ENCODE measurements around the gene AREL1. TPM values are rescaled to one million over a fixed set of nuclear protein-coding genes. Genes with fewer than 3 reads are reported as not detected.

Gene AREL1
- total and polyA plus RNA-seq, 2 of the 8 experiments (the other 6 are each of a cell fraction or from before 2014, with no cell fraction given): 31.4 to 49.1 TPM

DNA sequence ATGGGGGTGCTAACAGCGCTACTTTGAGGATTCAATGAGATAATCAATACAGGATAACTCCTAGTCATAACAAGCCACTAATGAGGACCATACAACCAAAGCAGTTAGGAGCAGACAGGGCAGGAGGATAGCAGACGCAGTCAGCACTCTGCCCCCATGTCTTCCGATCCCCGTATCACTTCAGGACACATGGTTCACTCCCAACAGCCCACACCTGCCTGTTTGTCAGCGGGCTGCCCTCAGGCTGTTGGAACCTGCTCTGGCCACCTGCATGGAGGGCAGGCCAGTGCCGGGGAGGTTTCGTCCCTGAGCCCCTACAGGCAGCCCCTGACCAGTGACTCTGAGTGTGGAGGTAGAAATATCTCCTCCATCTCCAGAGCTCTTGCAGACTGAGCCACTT, 63.7 kb downstream of the AREL1 start:
- H2AFZ ChIP-seq (ENCODE audit: low read length): no peak overlapping the region
- H3K4ac ChIP-seq (replicated peaks; ENCODE audit: insufficient read length, low read depth, low read length): no peak overlapping the region
- no peaks in the 10 kb centered on the region for H3K36me3 ChIP-seq (ENCODE audit: control insufficient read depth in 2 of 4, insufficient read depth in 4 of 4, low read length in 3 of 4)
- no peak overlapping the region for H3K9ac ChIP-seq (replicated peaks in 1 of 4; ENCODE audit: extremely low read depth in 1 of 4, low read depth in 3 of 4, low read length in 3 of 4)
- H4K91ac ChIP-seq (replicated peaks; ENCODE audit: insufficient read length, low read length): no peak overlapping the region
- H2BK20ac ChIP-seq (ENCODE audit: low read length): no peak overlapping the region
- no peak for FAIRE-seq
- H3K23ac ChIP-seq (ENCODE audit: insufficient read length): no peak overlapping the region
- DNase-seq (ENCODE audit: low read depth in 1 of 2, low spot score in 2 of 2): no peak
- no peak overlapping the region for H3K14ac ChIP-seq (ENCODE audit: insufficient read length)
- H4K5ac ChIP-seq (ENCODE audit: insufficient read length, low read depth, low read length): no peak overlapping the region
- 86% methylated on average over 7 of the region's 7 CpGs; no CpG with 5 or more reads in 1 of the 2 experiments for WGBS, 2 experiments (ENCODE audit: extremely low coverage in 1 of 2, insufficient coverage in 1 of 2, insufficient read length in 1 of 2, insufficient replicate concordance in 2 of 2, low coverage in 1 of 2, low lambda C conversion rate in 2 of 2, missing lambda C conversion rate in 1 of 2)
- no peak overlapping the region for H4K8ac ChIP-seq (ENCODE audit: extremely low read depth, insufficient read depth, low read length)
- ChIA-PET POLR2A (ENCODE audit: partially characterized antibody) (interaction anchor here (1.0 to 5.5 kb wide), 5 partner anchors 11 to 34 kb away, joined by 3 to 26 read pairs (median 3); no protein-coding TSS in a partner anchor), CTCF (ENCODE audit: partially characterized antibody) (interaction anchor here (1.5 to 8.7 kb wide), 4 partner anchors 9 to 120 kb away, joined by 4 to 87 read pairs (median 12); partner anchors contain the start of gene LTBP2)
- no peak overlapping the region for H3K56ac ChIP-seq (replicated peaks; ENCODE audit: insufficient read length, low read depth, low read length)
- H2BK5ac ChIP-seq (ENCODE audit: low read depth, low read length): no peak overlapping the region
- H3K79me2 ChIP-seq (ENCODE audit: control insufficient read depth in 1 of 2, insufficient read depth in 2 of 2, low read length in 2 of 2): no peaks in the 10 kb centered on the region
- no peak overlapping the region for H3K4me3 ChIP-seq (ENCODE audit: extremely low read depth in 1 of 4, insufficient read depth in 2 of 4, low read depth in 3 of 4, low read length in 4 of 4)
- no peaks in the 10 kb centered on the region for H3K79me1 ChIP-seq (ENCODE audit: low read depth, low read length)
- H2BK120ac ChIP-seq (replicated peaks; ENCODE audit: low read depth, low read length): no peak overlapping the region
- H2BK15ac ChIP-seq (ENCODE audit: low read length): no peak overlapping the region
- H3K4me2 ChIP-seq (ENCODE audit: insufficient read depth in 1 of 2, low read depth in 2 of 2, low read length in 2 of 2): no peak overlapping the region
- H3K4me1 ChIP-seq (replicated peaks in 1 of 4; ENCODE audit: control insufficient read depth in 3 of 4, insufficient read depth in 4 of 4, low read length in 3 of 4): peaks cover 0 to 11% (median 4%) of the 10 kb centered on the region in 4 experiments; a peak in 5 of 7 replicates
- H3K27ac ChIP-seq (ENCODE audit: low read depth, low read length): no peak overlapping the region
- H3K27me3 ChIP-seq (replicated peaks in 1 of 4; ENCODE audit: control insufficient read depth in 3 of 4, extremely low read depth in 1 of 4, insufficient read depth in 3 of 4, low read length in 3 of 4): no peaks in the 10 kb centered on the region
- no peak for TF ChIP-seq JUND (IDR thresholded peaks at IDR 0.05; ENCODE audit: low read length)
- TF ChIP-seq, protein P1, sequence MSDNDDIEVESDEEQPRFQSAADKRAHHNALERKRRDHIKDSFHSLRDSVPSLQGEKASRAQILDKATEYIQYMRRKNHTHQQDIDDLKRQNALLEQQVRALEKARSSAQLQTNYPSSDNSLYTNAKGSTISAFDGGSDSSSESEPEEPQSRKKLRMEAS (IDR thresholded peaks at IDR 0.05): 0 out of 2 replicates have a peak, but pooled peaks have one; percentile 10
- TF ChIP-seq CTCF (IDR thresholded peaks at IDR 0.05; ENCODE audit: control extremely low read depth in 1 of 3, insufficient read depth in 1 of 3, low read depth in 1 of 3, low read length in 3 of 3): peak in 1 of 3 experiments; percentile 22; a peak in 1 of 4 replicates
- no peaks in the 10 kb centered on the region for H3K9me3 ChIP-seq (ENCODE audit: insufficient read depth in 2 of 2, low read depth in 1 of 2, low read length in 1 of 2)
- no peak overlapping the region for H3K18ac ChIP-seq (ENCODE audit: extremely low read depth, low read length)
- H4K20me1 ChIP-seq (replicated peaks in 1 of 2; ENCODE audit: control insufficient read depth in 1 of 2, insufficient read depth in 2 of 2, low read length in 2 of 2): no peaks in the 10 kb centered on the region
- no peak overlapping the region; the same call in 1 of the 2 replicates for H2AK5ac ChIP-seq (ENCODE audit: low read depth, low read length)
- no peak overlapping the region for H2BK12ac ChIP-seq (ENCODE audit: low read depth, low read length)
- no peaks in the 10 kb centered on the region; the same call in 1 of the 2 replicates for H3K23me2 ChIP-seq (ENCODE audit: low read depth, low read length)
